HG03378 (cell line): Measurements from ENCODE around the gene CPE.

Experiments
- ATAC-seq: cut with Tn5 transposase; IDR thresholded peaks from one replicate; pipeline ENCODE4 v1.9.1; 2021; ENCODE audit warnings: mild to moderate bottlenecking, moderate library complexity; ENCODE audit not compliant: unreplicated experiment

CPE gene

GRCh38 chr4:165541851-165542459 lies 163.1 kb downstream of the CPE start:
- no peak for ATAC-seq

- ATAC-seq: no peak
Observed at GRCh38 chr4:165542476-165542875, 163.7 kb downstream of the CPE start.
